Pancreas (tissue), 10 donors: ENCODE measurements around the gene SLC13A2. TPM values are rescaled to one million over a fixed set of nuclear protein-coding genes. Genes with fewer than 3 reads are reported as not detected.

ENCODE experiments used
- ATAC-seq, 4 donors: fragments of 200-7000 bp; cut with Tn5 transposase; one replicate each; pipeline versions ENCODE4 v1.8.0 to v1.9.1; 2020; ENCODE audit warnings: mild to moderate bottlenecking in 4 of 4, moderate library complexity in 4 of 4
- DNase-seq, 6 donors: peaks; one replicate each; pipeline ENCODE4 v3.0.0-alpha.2; 2020
- FAIRE-seq: peaks from 2 replicates; lab custom pipeline; 2012; peaks lifted over from hg19 to GRCh38; lab: Jason Lieb, UNC
- H3K27ac ChIP-seq, 4 donors: fragments of 200-600 bp; sonication (generic); 1 replicate in 3 of 4; 2 replicates in 1 of 4; pipeline versions ENCODE4 v1.5.0 to v1.8.0; 2020
- H3K27me3 ChIP-seq, 4 donors: fragments of 200-600 bp; one replicate each; pipeline ENCODE4 v1.8.0; 2021
- H3K36me3 ChIP-seq, 3 donors: fragments of 200-600 bp; sonication (generic) in 1 of 3; one replicate each; pipeline versions ENCODE4 v1.5.0 to v1.8.0; 2020 to 2021
- H3K4me1 ChIP-seq, 3 donors: fragments of 200-600 bp; one replicate each; pipeline ENCODE4 v1.8.0; 2021
- H3K4me3 ChIP-seq, 4 donors: fragments of 200-600 bp; sonication (generic) in 2 of 4; one replicate each; pipeline versions ENCODE4 v1.5.0 to v1.8.0; 2020 to 2021
- H3K9me3 ChIP-seq, 4 donors: fragments of 200-600 bp; one replicate each; pipeline ENCODE4 v1.8.0; 2021
- whole genome bisulfite sequencing, 2 donors: extraction: QIAGEN DNeasy Blood & Tissue Kit; methylation state at CpG; one replicate each; pipeline ENCODE4 v1.1.7; 2013; 5-methylcytosine and 5-hydroxymethylcytosine counted together
- intact Hi-C, 3 donors: fragments of 100-400 bp; cut with DNase I; formaldehyde crosslinking; loops; one replicate each; pipeline versions ENCODE4 v1.11.1 to v1.14.2; 2022
- polyA plus RNA-seq, 2 donors: library from polyadenylated mRNA; stranded (reverse); fragments of 200-250 nt; gene quantifications; one replicate each; pipeline ENCODE4 v1.2.3, GENCODE V29; 2013
- total RNA-seq, 6 donors: library from RNA; stranded (reverse); fragmentation: NEBNext Ultra II Directional in 4 of 6; extraction: Animal tissue kit (Norgen Biotek cat#: 25700) in 4 of 6; gene quantifications; one replicate each; pipeline versions ENCODE4 v1.2.1 to v1.2.4, GENCODE V29; 2021 to 2023
- TF ChIP-seq, protein P1 (sequence below), 4 donors: fragments of 200-600 bp; sonication (generic) in 3 of 4; IDR thresholded peaks; one replicate each; pipeline versions ENCODE4 v1.5.0 to v1.8.0; 2021; ENCODE audit warnings: antibody characterized with exemption in 4 of 4
- donor health status: healthy with polysubstance abuse.
- donor health status: DM: no; HTN: no; CAD: no; lungs with moderate emphysema.
- donor health status: DM: no; HTN: no; CAD: no.
- donor health status: control.
- donor health status: control.
- donor health status: Bipolar disorder and iron deficiency.
- donor health status: DM: yes; HTN: yes; CAD: no.
- donor health status: DM: no; HTN: no; CAD: no.
- donor health status: DM: no; HTN: no; CAD: no.
- donor health status: DM: yes; HTN: yes; CAD: no.

SLC13A2 gene
- total and polyA plus RNA-seq, 8 donors: 0.04 to 0.42 (median 0.08) TPM; not detected in 4

DNA sequence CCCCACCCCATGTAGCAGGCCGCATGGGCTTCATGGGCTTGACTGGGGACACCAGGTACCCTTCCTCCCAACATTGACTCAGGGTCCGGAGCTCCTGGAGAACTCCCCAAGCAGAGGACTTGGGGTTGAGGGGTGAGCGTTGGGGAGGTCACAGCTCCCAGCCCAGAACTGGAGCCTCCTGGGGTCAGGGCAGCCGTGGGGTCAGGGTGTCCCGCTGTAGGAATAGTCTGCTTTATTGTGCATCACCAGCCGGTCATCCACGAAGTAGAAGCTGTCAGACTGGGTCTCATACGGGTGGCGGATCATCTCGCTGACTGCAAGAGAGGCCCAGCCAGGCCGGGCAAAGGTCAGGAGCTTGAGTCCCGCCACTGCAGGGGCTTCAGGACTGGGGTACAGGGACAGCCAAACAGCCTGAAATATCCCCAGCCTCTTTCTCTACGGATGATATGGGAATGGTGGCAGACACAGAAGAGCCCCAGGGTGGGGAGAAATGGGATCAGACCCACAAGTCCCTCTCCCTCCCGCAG, 73.7 kb downstream of the SLC13A2 start:
- H3K4me3 ChIP-seq: no peak overlapping the region
- DNase-seq (peak in 2 of 6 donors; percentile 36 to 43), ATAC-seq (no peak), FAIRE-seq (no peak)
- 84 to 87% methylated on average over 13 to 14 of the region's 14 CpGs for WGBS, 2 donors
- intact Hi-C loops: no loop called here
- TF ChIP-seq, protein P1, sequence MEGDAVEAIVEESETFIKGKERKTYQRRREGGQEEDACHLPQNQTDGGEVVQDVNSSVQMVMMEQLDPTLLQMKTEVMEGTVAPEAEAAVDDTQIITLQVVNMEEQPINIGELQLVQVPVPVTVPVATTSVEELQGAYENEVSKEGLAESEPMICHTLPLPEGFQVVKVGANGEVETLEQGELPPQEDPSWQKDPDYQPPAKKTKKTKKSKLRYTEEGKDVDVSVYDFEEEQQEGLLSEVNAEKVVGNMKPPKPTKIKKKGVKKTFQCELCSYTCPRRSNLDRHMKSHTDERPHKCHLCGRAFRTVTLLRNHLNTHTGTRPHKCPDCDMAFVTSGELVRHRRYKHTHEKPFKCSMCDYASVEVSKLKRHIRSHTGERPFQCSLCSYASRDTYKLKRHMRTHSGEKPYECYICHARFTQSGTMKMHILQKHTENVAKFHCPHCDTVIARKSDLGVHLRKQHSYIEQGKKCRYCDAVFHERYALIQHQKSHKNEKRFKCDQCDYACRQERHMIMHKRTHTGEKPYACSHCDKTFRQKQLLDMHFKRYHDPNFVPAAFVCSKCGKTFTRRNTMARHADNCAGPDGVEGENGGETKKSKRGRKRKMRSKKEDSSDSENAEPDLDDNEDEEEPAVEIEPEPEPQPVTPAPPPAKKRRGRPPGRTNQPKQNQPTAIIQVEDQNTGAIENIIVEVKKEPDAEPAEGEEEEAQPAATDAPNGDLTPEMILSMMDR (IDR thresholded peaks at IDR 0.05): no peak
- no peaks in the 10 kb centered on the region for H3K27me3 ChIP-seq
- no peaks in the 10 kb centered on the region for H3K9me3 ChIP-seq
- no peak overlapping the region for H3K27ac ChIP-seq
- no peaks in the 10 kb centered on the region for H3K36me3 ChIP-seq
- H3K4me1 ChIP-seq: no peaks in the 10 kb centered on the region

Other genes starting within 250 kb of the SLC13A2 start
- gene TMEM97, start 154.4 kb upstream of the SLC13A2 start, total RNA-seq: 100 to 1,000 TPM in 4 of 6 donors, 10 to 100 TPM in 2; 73.9 to 129 (median 113) TPM
- 10 to 100 TPM; 13.1 to 17.2 TPM for gene TMEM97, start 154.4 kb upstream of the SLC13A2 start, polyA plus RNA-seq
- 10 to 100 TPM; 42.3 to 52.4 (median 48.0) TPM for gene IFT20, start 138.2 kb upstream of the SLC13A2 start, total RNA-seq
- gene IFT20, start 138.2 kb upstream of the SLC13A2 start, polyA plus RNA-seq: 10 to 100 TPM; 65.8 to 79.0 TPM
- 10 to 100 TPM; 20.8 to 56.8 (median 31.8) TPM for gene TNFAIP1, start 137.9 kb upstream of the SLC13A2 start, total RNA-seq
- gene TNFAIP1, start 137.9 kb upstream of the SLC13A2 start, polyA plus RNA-seq: 10 to 100 TPM; 11.5 to 16.8 TPM
- 10 to 100 TPM; 40.7 to 51.2 (median 42.5) TPM for gene POLDIP2, start 116.1 kb upstream of the SLC13A2 start, total RNA-seq
- gene POLDIP2, start 116.1 kb upstream of the SLC13A2 start, polyA plus RNA-seq: 10 to 100 TPM; 28.3 to 41.0 TPM
- not detected for gene SEBOX, start 108.4 kb upstream of the SLC13A2 start, total RNA-seq
- gene SEBOX, start 108.4 kb upstream of the SLC13A2 start, polyA plus RNA-seq: not detected
- 10 to 100 TPM in 2 of 6 donors, 1 to 10 TPM in 4; 5.2 to 21.5 (median 9.5) TPM for gene VTN, start 103.3 kb upstream of the SLC13A2 start, total RNA-seq
- gene VTN, start 103.3 kb upstream of the SLC13A2 start, polyA plus RNA-seq: 10 to 100 TPM; 14.6 to 21.6 TPM
- 10 to 100 TPM; 14.2 to 22.1 (median 17.4) TPM for gene SARM1, start 102.0 kb upstream of the SLC13A2 start, total RNA-seq
- 10 to 100 TPM; 15.7 to 19.0 TPM for gene SARM1, start 102.0 kb upstream of the SLC13A2 start, polyA plus RNA-seq
- 10 to 100 TPM in 1 of 6 donors, 1 to 10 TPM in 5; 6.0 to 13.8 (median 7.4) TPM for gene SLC46A1, start 67.4 kb upstream of the SLC13A2 start, total RNA-seq
- 1 to 10 TPM; 5.8 to 7.8 TPM for gene SLC46A1, start 67.4 kb upstream of the SLC13A2 start, polyA plus RNA-seq
- under 1 TPM in 2 of 6 donors, not detected in 4; 0.09 to 0.19 TPM for gene FOXN1, start 32.7 kb downstream of the SLC13A2 start, total RNA-seq
- under 1 TPM in 1 of 2 donors, not detected in 1; 0.02 TPM for gene FOXN1, start 32.7 kb downstream of the SLC13A2 start, polyA plus RNA-seq
- gene UNC119, start 79.0 kb downstream of the SLC13A2 start, total RNA-seq: 10 to 100 TPM in 4 of 6 donors, 1 to 10 TPM in 2; 9.3 to 17.9 (median 11.2) TPM
- gene UNC119, start 79.0 kb downstream of the SLC13A2 start, polyA plus RNA-seq: 10 to 100 TPM; 18.1 to 31.1 TPM
- 10 to 100 TPM in 5 of 6 donors, 1 to 10 TPM in 1; 9.4 to 26.5 (median 15.9) TPM for gene PIGS, start 97.9 kb downstream of the SLC13A2 start, total RNA-seq
- gene PIGS, start 97.9 kb downstream of the SLC13A2 start, polyA plus RNA-seq: 10 to 100 TPM in 1 of 2 donors, 1 to 10 TPM in 1; 9.2 to 24.0 TPM
- 1 to 10 TPM in 5 of 6 donors, under 1 TPM in 1; 0.69 to 5.5 (median 1.8) TPM for gene ALDOC, start 103.3 kb downstream of the SLC13A2 start, total RNA-seq
- gene ALDOC, start 103.3 kb downstream of the SLC13A2 start, polyA plus RNA-seq: 1 to 10 TPM; 2.4 to 8.4 TPM
- 1 to 10 TPM in 5 of 6 donors, under 1 TPM in 1; 0.93 to 2.7 (median 1.7) TPM for gene SPAG5, start 125.4 kb downstream of the SLC13A2 start, total RNA-seq
- 1 to 10 TPM; 3.9 to 7.4 TPM for gene SPAG5, start 125.4 kb downstream of the SLC13A2 start, polyA plus RNA-seq
- 1 to 10 TPM; 2.2 to 6.1 (median 3.0) TPM for gene RSKR, start 140.5 kb downstream of the SLC13A2 start, total RNA-seq
- gene RSKR, start 140.5 kb downstream of the SLC13A2 start, polyA plus RNA-seq: 1 to 10 TPM; 3.9 to 6.9 TPM
- 10 to 100 TPM; 45.5 to 78.9 (median 55.2) TPM for gene BLTP2, start 171.5 kb downstream of the SLC13A2 start, total RNA-seq
- gene BLTP2, start 171.5 kb downstream of the SLC13A2 start, polyA plus RNA-seq: 10 to 100 TPM; 22.4 to 25.4 TPM
- 10 to 100 TPM; 13.8 to 32.0 (median 18.7) TPM for gene SDF2, start 188.3 kb downstream of the SLC13A2 start, total RNA-seq
- 10 to 100 TPM; 16.6 to 38.6 TPM for gene SDF2, start 188.3 kb downstream of the SLC13A2 start, polyA plus RNA-seq
- gene SUPT6H, start 188.6 kb downstream of the SLC13A2 start, total RNA-seq: 10 to 100 TPM; 21.8 to 31.3 (median 26.4) TPM
- gene SUPT6H, start 188.6 kb downstream of the SLC13A2 start, polyA plus RNA-seq: 10 to 100 TPM; 41.5 to 49.0 TPM
- 1 to 10 TPM in 1 of 6 donors, under 1 TPM in 5; 0.19 to 1.5 (median 0.33) TPM for gene PROCA1, start 238.2 kb downstream of the SLC13A2 start, total RNA-seq
- 1 to 10 TPM; 2.0 to 3.1 TPM for gene PROCA1, start 238.2 kb downstream of the SLC13A2 start, polyA plus RNA-seq
- gene RAB34, start 244.2 kb downstream of the SLC13A2 start, total RNA-seq: 10 to 100 TPM in 1 of 6 donors, 1 to 10 TPM in 4, under 1 TPM in 1; 0.94 to 10.6 (median 5.3) TPM
- gene RAB34, start 244.2 kb downstream of the SLC13A2 start, polyA plus RNA-seq: 10 to 100 TPM; 11.7 to 17.7 TPM
- gene RPL23A, start 246.3 kb downstream of the SLC13A2 start, total RNA-seq: 100 to 1,000 TPM; 551 to 988 (median 835) TPM
- gene RPL23A, start 246.3 kb downstream of the SLC13A2 start, polyA plus RNA-seq: 100 to 1,000 TPM; 305 to 640 TPM